ENCODE measurements around the gene CAMKK2. TPM values are rescaled to one million over a fixed set of nuclear protein-coding genes. Genes with fewer than 3 reads are reported as not detected.

The CAMKK2 gene
- total and polyA plus RNA-seq, 4 donors: 10.5 to 26.0 (median 20.5) TPM

DNA sequence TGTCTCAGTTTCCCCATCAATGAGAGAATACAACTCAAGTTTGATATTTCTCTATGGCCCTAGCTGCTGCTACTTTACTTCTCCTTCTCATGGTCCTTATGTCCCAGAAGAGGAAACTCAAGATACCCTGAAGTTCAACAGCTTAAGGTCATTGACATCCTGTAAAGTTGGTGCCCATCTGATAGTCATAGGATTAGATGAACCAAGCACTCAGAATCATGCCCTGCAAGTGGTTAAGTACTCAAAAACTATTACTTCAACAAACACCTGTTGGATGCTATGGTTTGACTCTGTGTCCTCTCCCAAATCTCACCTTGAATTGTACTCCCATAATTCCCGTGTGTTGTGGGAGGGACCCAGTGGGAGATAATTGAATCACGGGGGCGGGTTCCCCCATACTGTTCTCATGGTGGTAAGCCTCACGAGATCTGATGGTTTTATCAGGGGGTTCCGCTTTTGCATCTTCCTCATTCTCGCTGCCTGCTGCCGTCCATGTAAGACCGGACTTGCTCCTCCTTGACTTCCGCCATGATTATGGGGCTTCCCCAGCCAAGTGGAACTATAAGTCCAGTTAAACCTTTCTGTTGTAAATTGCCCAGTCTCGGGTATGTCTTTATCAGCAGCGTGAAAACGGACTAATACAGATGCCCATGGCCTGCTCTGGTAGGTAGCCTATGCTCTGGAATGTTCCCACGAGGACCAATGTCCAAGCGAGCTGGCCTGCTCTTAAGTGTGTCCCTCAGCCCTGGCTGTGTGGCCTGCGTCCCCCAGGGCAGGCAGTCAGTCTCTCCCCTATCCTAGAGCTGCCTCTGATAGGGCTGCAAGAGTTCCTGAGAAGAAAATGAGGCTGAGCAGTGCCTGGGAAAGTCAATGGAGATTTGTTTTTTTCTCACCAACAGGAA lies 18.1 kb downstream of the CAMKK2 start:
- no peak for TF ChIP-seq JUND (IDR thresholded peaks at IDR 0.05)
- TF ChIP-seq YY1 (IDR thresholded peaks at IDR 0.05): peak; percentile 53
- TF ChIP-seq, protein P1, sequence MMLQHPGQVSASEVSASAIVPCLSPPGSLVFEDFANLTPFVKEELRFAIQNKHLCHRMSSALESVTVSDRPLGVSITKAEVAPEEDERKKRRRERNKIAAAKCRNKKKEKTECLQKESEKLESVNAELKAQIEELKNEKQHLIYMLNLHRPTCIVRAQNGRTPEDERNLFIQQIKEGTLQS (IDR thresholded peaks at IDR 0.05): no peak
- TF ChIP-seq, protein P2, sequence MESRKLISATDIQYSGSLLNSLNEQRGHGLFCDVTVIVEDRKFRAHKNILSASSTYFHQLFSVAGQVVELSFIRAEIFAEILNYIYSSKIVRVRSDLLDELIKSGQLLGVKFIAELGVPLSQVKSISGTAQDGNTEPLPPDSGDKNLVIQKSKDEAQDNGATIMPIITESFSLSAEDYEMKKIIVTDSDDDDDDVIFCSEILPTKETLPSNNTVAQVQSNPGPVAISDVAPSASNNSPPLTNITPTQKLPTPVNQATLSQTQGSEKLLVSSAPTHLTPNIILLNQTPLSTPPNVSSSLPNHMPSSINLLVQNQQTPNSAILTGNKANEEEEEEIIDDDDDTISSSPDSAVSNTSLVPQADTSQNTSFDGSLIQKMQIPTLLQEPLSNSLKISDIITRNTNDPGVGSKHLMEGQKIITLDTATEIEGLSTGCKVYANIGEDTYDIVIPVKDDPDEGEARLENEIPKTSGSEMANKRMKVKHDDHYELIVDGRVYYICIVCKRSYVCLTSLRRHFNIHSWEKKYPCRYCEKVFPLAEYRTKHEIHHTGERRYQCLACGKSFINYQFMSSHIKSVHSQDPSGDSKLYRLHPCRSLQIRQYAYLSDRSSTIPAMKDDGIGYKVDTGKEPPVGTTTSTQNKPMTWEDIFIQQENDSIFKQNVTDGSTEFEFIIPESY (IDR thresholded peaks at IDR 0.05): no peak
- peaks cover 2 to 8% (median 5%) of the 10 kb centered on the region in 4 donors for H3K36me3 ChIP-seq (ENCODE audit: control insufficient read depth in 4 of 4, insufficient read depth in 3 of 4, low read depth in 1 of 4, low read length in 3 of 4)
- no peaks in the 10 kb centered on the region for H3K27me3 ChIP-seq (ENCODE audit: control insufficient read depth in 4 of 4, insufficient read depth in 4 of 4, low read length in 3 of 4)
- no peak overlapping the region for H3K4me3 ChIP-seq (ENCODE audit: low read depth in 1 of 3, low read length in 3 of 3)
- peak overlapping the region; percentile 70 for H3K27ac ChIP-seq (ENCODE audit: low read depth in 1 of 2, low read length in 2 of 2)
- H3K9me3 ChIP-seq (ENCODE audit: control insufficient read depth in 4 of 4, low read length in 3 of 4): no peaks in the 10 kb centered on the region
- no peak for DNase-seq (ENCODE audit: low spot score)
- WGBS: 77% methylated on average over 15 of the region's 15 CpGs
- H3K9ac ChIP-seq (ENCODE audit: low read depth in 1 of 2, low read length in 2 of 2): no peak overlapping the region
- peaks cover 0 to 11% (median 10%) of the 10 kb centered on the region in 4 donors for H3K4me1 ChIP-seq (ENCODE audit: control insufficient read depth in 4 of 4, insufficient read depth in 4 of 4, low read length in 3 of 4)

DNA sequence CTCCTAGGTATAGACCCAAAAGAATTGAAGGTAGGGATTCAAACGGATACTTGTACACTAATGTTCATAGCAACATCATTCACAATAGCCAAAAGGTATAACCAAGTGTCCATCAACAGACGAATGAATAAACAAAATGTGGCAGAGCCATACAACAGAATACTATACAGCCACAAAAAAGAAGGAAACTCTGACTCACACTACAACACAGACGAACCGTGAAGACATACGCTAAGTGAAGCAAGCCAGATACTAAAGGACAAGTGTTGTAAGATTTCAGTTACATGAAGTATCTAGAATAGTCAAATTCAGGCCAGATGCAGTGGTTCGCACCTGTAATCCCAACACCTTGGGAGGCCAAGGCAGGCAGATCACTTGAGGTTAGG lies 19.1 kb downstream of the CAMKK2 start:
- Histone ChIP-seq H3K9me3 (ENCODE audit: control insufficient read depth in 4 of 4, low read length in 3 of 4) (no peaks in the 10 kb centered on the region), H3K4me3 (ENCODE audit: low read depth in 1 of 3, low read length in 3 of 3) (no peak overlapping the region), H3K9ac (ENCODE audit: low read depth in 1 of 2, low read length in 2 of 2) (no peak overlapping the region), H3K36me3 (ENCODE audit: control insufficient read depth in 4 of 4, insufficient read depth in 3 of 4, low read depth in 1 of 4, low read length in 3 of 4) (peaks cover 3 to 15% (median 10%) of the 10 kb centered on the region in 4 donors), H3K27me3 (ENCODE audit: control insufficient read depth in 4 of 4, insufficient read depth in 4 of 4, low read length in 3 of 4) (no peaks in the 10 kb centered on the region), H3K4me1 (ENCODE audit: control insufficient read depth in 4 of 4, insufficient read depth in 4 of 4, low read length in 3 of 4) (peaks cover 0 to 11% (median 10%) of the 10 kb centered on the region in 4 donors), H3K27ac (ENCODE audit: low read depth in 1 of 2, low read length in 2 of 2) (no peak overlapping the region)
- TF ChIP-seq RXRA (IDR thresholded peaks at IDR 0.05) (no peak), YY1 (IDR thresholded peaks at IDR 0.05) (no peak), RAD21 (IDR thresholded peaks at IDR 0.05) (no peak), EGR1 (IDR thresholded peaks at IDR 0.05; ENCODE audit: low read depth in 2 of 2) (no peak), FOXA2 (IDR thresholded peaks at IDR 0.05) (no peak), JUND (IDR thresholded peaks at IDR 0.05) (no peak), TAF1 (conservative IDR thresholded peaks at IDR 0.05) (no peak), SP1 (IDR thresholded peaks at IDR 0.05) (no peak), GABPA (IDR thresholded peaks at IDR 0.05 in 1 of 2, conservative IDR thresholded peaks at IDR 0.05 in 1 of 2) (no peak), HNF4A (conservative IDR thresholded peaks at IDR 0.05) (no peak)
- TF ChIP-seq, protein P3, sequence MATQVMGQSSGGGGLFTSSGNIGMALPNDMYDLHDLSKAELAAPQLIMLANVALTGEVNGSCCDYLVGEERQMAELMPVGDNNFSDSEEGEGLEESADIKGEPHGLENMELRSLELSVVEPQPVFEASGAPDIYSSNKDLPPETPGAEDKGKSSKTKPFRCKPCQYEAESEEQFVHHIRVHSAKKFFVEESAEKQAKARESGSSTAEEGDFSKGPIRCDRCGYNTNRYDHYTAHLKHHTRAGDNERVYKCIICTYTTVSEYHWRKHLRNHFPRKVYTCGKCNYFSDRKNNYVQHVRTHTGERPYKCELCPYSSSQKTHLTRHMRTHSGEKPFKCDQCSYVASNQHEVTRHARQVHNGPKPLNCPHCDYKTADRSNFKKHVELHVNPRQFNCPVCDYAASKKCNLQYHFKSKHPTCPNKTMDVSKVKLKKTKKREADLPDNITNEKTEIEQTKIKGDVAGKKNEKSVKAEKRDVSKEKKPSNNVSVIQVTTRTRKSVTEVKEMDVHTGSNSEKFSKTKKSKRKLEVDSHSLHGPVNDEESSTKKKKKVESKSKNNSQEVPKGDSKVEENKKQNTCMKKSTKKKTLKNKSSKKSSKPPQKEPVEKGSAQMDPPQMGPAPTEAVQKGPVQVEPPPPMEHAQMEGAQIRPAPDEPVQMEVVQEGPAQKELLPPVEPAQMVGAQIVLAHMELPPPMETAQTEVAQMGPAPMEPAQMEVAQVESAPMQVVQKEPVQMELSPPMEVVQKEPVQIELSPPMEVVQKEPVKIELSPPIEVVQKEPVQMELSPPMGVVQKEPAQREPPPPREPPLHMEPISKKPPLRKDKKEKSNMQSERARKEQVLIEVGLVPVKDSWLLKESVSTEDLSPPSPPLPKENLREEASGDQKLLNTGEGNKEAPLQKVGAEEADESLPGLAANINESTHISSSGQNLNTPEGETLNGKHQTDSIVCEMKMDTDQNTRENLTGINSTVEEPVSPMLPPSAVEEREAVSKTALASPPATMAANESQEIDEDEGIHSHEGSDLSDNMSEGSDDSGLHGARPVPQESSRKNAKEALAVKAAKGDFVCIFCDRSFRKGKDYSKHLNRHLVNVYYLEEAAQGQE (IDR thresholded peaks at IDR 0.05): no peak
- DNase-seq (ENCODE audit: low spot score): no peak
- 85% methylated on average over 6 of the region's 6 CpGs for WGBS

Measured in liver (tissue), 9 donors.